Osteocyte (in vitro differentiated cells): ENCODE measurements around the gene CHERP. TPM values are rescaled to one million over a fixed set of nuclear protein-coding genes. Genes with fewer than 3 reads are reported as not detected.
"Not testable (repeated sequence)": the region's sequence is repeated elsewhere in the genome, so short reads cannot be mapped to it uniquely, and the experiment has no call there.

ENCODE experiments used
- DNase-seq: peaks from one replicate; pipeline ENCODE4 v3.0.0; 2021; ENCODE audit warnings: mixed read lengths; ENCODE audit not compliant: unreplicated experiment; ENCODE audit errors: extremely low spot score
- H3K27ac Mint-ChIP-seq: one replicate; pipeline ENCODE4 v1.8.0; 2021; ENCODE audit warnings: mild to moderate bottlenecking, mixed read lengths; ENCODE audit not compliant: unreplicated experiment
- H3K27me3 Mint-ChIP-seq: one replicate; pipeline ENCODE4 v1.8.0; 2021; ENCODE audit warnings: mixed read lengths; ENCODE audit not compliant: unreplicated experiment
- H3K36me3 Mint-ChIP-seq: one replicate; pipeline ENCODE4 v1.8.0; 2021; ENCODE audit warnings: mixed read lengths; ENCODE audit not compliant: unreplicated experiment
- H3K4me1 Mint-ChIP-seq: one replicate; pipeline ENCODE4 v1.8.0; 2021; ENCODE audit warnings: mixed read lengths; ENCODE audit not compliant: unreplicated experiment
- H3K4me3 Mint-ChIP-seq: one replicate; pipeline ENCODE4 v1.8.0; 2021; ENCODE audit warnings: mild to moderate bottlenecking, moderate library complexity, mixed read lengths; ENCODE audit not compliant: unreplicated experiment
- H3K9me3 Mint-ChIP-seq: one replicate; pipeline ENCODE4 v1.8.0; 2021; ENCODE audit warnings: mixed read lengths; ENCODE audit not compliant: unreplicated experiment
- CTCF ChIP-seq: fragments of 200-600 bp; sonication (generic); IDR thresholded peaks from 2 replicates; pipeline ENCODE4 v1.5.0; 2021; ENCODE audit warnings: antibody characterized with exemption, mild to moderate bottlenecking, moderate library complexity
- total RNA-seq: library from RNA; stranded (reverse); gene quantifications from 2 replicates; pipeline ENCODE4 v1.2.1, GENCODE V29; 2021

The CHERP gene
- total RNA-seq, 1 donor from 2014 or later: 50.1 TPM

- Mint-ChIP-seq H3K4me1 (no peaks in the 10 kb centered on the region), H3K27ac (no peak overlapping the region), H3K9me3 (no peaks in the 10 kb centered on the region), H3K36me3 (peaks cover 35% of the 10 kb centered on the region), H3K27me3 (no peaks in the 10 kb centered on the region), H3K4me3 (no peak overlapping the region)
- no peak for TF ChIP-seq CTCF
- no peak for DNase-seq
Observed at GRCh38 chr19:16516923-16517610, 25.2 kb downstream of the CHERP start.

GRCh38 chr19:16516381-16516780, 25.9 kb downstream of the CHERP start:
- Mint-ChIP-seq H3K36me3 (peaks cover 35% of the 10 kb centered on the region), H3K4me3 (no peak overlapping the region), H3K4me1 (no peaks in the 10 kb centered on the region), H3K27me3 (no peaks in the 10 kb centered on the region), H3K9me3 (no peaks in the 10 kb centered on the region), H3K27ac (no peak overlapping the region)
- TF ChIP-seq CTCF: no peak
- DNase-seq: no peak

- no peaks in the 10 kb centered on the region for H3K27me3 Mint-ChIP-seq
- H3K27ac Mint-ChIP-seq: no peak overlapping the region
- H3K36me3 Mint-ChIP-seq: peaks cover 24% of the 10 kb centered on the region
- TF ChIP-seq CTCF: no peak
- no peaks in the 10 kb centered on the region for H3K9me3 Mint-ChIP-seq
- H3K4me1 Mint-ChIP-seq: no peaks in the 10 kb centered on the region
- no peak overlapping the region for H3K4me3 Mint-ChIP-seq
- no peak for DNase-seq
Observed at GRCh38 chr19:16514383-16515019, 27.7 kb downstream of the CHERP start.

GRCh38 chr19:16512611-16513010, 29.6 kb downstream of the CHERP start:
- DNase-seq, H3K27ac Mint-ChIP-seq, H3K9me3 Mint-ChIP-seq, H3K4me3 Mint-ChIP-seq, H3K27me3 Mint-ChIP-seq, H3K4me1 Mint-ChIP-seq, H3K36me3 Mint-ChIP-seq: not testable (repeated sequence)

- no peak for TF ChIP-seq CTCF
- no peaks in the 10 kb centered on the region for H3K27me3 Mint-ChIP-seq
- H3K9me3 Mint-ChIP-seq: no peaks in the 10 kb centered on the region
- peaks cover 4% of the 10 kb centered on the region for H3K36me3 Mint-ChIP-seq
- DNase-seq: no peak
- H3K27ac Mint-ChIP-seq: no peak overlapping the region
- H3K4me1 Mint-ChIP-seq: no peaks in the 10 kb centered on the region
- no peak overlapping the region for H3K4me3 Mint-ChIP-seq
Observed at GRCh38 chr19:16509141-16510061, 32.8 kb downstream of the CHERP start.
